Hypothalamus (tissue), 51 donors: ENCODE measurements around the gene DNAAF3.

Source experiments
- DNase-seq, 51 donors: peaks; one replicate each; lab custom pipeline; 2025; lab: John Stamatoyannopoulos, UW

DNAAF3 gene

DNA sequence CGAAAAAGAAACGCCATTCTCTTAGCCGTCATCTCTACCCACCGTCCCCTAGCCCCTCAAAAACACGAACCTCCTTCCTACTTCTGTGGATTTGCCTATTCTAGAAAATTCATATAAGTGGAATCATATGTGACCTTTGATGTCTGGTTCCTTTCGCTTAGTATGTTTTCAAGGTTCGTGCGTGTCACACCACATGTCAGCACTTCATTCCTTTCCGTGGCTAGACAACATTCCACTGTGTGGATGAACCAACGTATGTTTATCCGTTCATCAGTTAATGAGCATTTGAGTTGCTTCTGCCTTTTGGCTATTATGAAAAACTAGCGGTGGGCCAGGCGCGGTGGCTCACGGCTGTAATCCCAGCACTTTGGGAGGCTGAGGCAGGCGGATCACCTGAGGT is 35.0 kb downstream of the DNAAF3 start:
- DNase-seq: no peak

DNA sequence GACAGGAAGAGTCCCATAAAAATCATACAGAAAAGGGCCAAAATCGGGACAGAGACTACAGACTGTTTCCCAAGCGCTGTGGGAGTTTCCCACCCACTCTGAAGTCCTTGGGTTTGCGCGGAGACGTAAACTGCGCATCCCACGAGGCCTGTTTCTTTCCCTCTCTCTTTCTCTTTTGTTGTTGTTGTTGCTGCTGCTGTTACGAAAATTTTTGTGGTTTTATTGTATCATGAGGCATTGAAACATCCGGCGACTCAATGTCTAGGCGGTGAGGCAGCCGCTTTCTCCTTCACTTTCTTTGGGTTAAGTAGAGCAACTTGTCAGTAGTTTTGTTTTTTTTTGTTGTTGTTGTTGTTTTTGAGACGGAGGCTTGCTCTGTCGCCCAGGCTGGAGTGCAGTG is 47.4 kb downstream of the DNAAF3 start:
- DNase-seq: no peak

DNA sequence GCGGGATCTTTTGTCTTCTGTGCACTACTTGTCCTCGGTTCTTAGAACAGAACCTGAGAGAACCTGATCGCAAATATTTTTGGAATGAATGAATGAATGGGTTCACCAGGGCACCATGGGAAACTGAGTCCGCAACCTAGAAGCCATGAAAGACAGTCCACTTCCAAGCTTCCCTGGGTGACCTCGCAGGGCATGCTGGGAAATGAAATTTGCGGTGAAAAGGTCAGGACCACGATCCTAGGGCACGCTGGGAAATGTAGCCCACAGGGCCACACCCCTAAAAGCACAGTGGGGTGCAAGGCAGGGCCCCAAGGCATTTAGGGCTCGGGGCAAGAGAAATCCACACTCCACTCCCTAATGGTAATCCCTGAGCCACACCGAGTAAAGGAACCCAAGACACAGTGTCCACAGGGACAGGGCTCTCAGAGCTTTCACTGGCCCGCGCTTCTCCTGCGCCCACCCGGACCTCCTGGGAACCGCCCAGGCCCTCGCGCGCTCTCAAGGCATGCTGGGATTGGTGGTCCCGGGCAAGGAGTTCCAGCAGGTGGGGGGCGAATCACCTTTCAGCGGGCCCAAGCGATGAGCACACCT is 47.9 kb downstream of the DNAAF3 start:
- peak in 47 of 51 donors; percentile 12 to 85 (median 55) for DNase-seq

DNA sequence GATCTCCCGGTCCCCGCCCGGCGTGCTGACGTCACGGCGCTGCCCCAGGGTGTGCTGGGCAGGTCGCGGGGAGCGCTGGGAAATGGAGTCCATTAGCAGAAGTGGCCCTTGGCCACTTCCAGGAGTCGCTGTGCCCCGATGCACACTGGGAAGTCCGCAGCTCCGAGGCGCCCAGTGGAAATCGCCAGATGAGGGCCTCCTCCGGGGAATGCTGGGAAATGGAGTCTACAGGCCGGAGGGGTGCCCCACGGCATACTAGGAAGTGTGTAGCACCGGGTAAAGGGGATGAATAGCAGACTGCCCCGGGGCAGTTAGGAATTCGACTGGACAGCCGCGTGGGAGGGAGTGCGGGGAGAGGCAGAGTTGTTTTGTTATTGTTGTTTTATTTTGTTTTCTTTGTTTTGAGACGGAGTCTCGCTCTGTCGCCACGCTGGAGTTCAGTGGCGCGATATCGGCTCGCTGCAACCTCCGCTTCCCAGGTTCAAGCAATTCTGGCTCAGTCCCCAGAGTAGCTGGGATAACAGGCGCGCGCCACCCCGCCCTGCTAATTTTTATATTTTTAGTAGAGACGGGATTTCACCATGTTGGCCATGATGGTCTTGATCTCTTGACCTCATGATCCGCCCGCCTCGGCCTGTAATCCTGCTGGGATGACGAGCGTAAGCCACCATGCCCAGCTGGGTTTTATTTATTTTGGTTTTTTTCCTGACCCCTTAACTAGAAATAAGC is 48.6 kb downstream of the DNAAF3 start:
- DNase-seq: peak; percentile 88 to 100 (median 98)

DNA sequence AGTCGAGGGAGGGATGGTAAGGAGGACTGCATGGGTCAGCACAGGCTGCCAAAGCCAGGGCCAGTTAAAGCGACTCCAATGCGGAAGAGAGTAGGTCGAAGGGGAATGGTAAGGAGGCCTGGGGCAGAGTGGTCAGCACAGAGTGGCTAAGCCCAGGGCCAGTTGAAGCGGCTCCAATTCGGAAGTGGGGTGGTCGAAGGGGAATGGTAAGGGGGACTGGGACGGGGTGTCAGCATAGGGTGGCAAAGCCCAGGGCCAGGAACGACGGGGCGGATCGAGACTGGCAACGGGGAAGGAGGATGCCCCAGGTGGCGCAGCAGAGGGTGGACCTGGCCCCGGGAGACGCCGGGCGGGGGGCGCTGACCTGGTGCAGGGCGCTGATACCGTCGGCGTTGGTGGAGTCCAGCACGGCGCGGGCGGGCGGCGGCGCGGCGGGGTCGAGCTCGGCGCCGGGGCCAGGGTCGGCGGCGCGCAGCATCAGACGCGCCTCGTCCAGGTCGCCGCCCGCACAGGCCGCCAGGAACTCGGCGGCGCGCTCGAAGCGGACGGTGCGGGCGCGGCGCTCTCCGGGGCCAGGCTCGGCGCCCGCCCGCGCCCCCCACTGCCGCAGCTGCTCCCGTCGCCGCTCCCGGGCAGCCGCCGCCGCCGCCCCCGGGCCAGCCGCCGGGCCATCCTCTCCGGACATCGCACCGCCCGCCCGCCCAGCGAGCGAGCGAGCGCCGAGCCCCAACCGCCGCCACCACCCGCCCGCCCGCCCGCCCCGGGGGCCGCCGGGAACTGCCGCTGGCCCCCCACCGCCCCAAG is 49.4 kb downstream of the DNAAF3 start, which contains the start of gene PPP1R12C:
PPP1R12C (minus strand) TSS at position 779 of the 804 bp plus-strand sequence; CDS start at position 685, 94 bp downstream.
- peak in 6 of 51 donors; percentile 24 to 36 (median 31) for DNase-seq

DNA sequence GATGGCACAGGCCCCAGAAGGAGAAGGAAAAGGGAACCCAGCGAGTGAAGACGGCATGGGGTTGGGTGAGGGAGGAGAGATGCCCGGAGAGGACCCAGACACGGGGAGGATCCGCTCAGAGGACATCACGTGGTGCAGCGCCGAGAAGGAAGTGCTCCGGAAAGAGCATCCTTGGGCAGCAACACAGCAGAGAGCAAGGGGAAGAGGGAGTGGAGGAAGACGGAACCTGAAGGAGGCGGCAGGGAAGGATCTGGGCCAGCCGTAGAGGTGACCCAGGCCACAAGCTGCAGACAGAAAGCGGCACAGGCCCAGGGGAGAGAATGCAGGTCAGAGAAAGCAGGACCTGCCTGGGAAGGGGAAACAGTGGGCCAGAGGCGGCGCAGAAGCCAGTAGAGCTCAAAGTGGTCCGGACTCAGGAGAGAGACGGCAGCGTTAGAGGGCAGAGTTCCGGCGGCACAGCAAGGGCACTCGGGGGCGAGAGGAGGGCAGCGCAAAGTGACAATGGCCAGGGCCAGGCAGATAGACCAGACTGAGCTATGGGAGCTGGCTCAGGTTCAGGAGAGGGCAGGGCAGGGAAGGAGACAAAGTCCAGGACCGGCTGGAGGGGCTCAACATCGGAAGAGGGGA is 50.1 kb downstream of the DNAAF3 start:
- peak in 50 of 51 donors; percentile 3 to 79 (median 50) for DNase-seq

DNA sequence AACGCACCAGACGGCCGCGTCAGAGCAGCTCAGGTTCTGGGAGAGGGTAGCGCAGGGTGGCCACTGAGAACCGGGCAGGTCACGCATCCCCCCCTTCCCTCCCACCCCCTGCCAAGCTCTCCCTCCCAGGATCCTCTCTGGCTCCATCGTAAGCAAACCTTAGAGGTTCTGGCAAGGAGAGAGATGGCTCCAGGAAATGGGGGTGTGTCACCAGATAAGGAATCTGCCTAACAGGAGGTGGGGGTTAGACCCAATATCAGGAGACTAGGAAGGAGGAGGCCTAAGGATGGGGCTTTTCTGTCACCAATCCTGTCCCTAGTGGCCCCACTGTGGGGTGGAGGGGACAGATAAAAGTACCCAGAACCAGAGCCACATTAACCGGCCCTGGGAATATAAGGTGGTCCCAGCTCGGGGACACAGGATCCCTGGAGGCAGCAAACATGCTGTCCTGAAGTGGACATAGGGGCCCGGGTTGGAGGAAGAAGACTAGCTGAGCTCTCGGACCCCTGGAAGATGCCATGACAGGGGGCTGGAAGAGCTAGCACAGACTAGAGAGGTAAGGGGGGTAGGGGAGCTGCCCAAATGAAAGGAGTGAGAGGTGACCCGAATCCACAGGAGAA is 50.9 kb downstream of the DNAAF3 start:
- DNase-seq: no peak

DNA sequence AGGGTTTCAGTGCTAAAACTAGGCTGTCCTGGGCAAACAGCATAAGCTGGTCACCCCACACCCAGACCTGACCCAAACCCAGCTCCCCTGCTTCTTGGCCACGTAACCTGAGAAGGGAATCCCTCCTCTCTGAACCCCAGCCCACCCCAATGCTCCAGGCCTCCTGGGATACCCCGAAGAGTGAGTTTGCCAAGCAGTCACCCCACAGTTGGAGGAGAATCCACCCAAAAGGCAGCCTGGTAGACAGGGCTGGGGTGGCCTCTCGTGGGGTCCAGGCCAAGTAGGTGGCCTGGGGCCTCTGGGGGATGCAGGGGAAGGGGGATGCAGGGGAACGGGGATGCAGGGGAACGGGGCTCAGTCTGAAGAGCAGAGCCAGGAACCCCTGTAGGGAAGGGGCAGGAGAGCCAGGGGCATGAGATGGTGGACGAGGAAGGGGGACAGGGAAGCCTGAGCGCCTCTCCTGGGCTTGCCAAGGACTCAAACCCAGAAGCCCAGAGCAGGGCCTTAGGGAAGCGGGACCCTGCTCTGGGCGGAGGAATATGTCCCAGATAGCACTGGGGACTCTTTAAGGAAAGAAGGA is 51.8 kb downstream of the DNAAF3 start:
- no peak for DNase-seq

DNA sequence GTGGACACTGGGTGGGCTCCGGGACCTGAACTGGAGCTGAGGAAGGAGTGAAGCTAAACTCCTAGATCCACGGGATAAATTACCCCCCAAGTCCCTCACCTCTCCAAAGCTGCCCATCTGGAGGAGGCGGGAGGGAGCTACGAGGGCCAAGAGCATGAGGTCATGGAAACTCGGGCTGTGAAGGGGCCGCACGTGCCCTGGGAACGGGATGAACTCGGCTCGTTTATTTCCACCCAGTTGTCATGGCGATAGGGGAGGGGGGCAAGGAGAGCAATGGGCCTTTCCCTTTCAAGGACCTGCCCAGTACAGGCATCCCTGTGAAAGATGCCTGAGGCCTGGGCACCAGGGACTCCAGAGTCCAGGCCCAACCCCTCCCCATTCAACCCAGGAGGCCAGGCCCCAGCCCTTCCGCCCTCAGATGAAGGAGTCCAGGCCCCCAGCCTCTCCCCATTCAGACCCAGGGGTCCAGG is 52.8 kb downstream of the DNAAF3 start:
- peak in 40 of 51 donors; percentile 1 to 84 (median 42) for DNase-seq

DNA sequence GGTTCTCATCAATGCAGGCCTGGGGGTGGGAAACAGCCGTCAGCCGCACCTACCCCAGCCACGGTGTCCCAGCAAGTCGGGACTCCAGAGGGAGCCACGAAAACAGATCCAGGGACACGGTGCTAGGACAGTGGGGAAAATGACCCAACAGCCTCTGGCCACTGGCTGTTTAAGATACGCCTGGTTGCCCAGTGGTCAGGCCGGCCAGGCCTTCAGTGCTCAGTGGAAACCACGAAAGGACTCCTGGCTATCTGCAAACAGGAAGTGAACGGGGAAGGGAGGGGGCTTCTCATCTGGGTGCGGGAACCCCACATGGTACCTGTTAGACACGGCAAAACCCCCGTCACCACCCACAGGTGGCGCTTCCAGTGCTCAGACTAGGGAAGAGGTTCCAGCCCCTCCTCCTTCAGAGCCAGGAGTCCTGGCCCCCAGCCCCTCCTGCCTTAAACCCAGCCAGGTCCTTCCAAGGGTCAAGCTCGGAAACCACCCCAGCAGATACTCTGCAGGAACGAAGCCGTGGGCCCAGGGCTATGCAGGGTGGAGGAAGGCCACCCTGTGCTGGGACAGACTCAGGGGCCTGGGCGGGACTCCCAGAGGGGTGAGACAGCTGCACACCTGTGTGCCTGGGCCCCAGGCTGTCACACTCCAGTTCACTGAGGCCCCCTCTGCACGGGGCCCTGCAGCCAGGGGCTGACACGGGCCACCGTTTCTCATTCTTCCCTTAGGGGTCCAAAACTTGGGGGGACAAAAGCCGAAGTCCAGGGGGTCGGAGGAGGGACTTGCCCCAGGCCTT is 53.4 kb downstream of the DNAAF3 start:
- DNase-seq: no peak

DNA sequence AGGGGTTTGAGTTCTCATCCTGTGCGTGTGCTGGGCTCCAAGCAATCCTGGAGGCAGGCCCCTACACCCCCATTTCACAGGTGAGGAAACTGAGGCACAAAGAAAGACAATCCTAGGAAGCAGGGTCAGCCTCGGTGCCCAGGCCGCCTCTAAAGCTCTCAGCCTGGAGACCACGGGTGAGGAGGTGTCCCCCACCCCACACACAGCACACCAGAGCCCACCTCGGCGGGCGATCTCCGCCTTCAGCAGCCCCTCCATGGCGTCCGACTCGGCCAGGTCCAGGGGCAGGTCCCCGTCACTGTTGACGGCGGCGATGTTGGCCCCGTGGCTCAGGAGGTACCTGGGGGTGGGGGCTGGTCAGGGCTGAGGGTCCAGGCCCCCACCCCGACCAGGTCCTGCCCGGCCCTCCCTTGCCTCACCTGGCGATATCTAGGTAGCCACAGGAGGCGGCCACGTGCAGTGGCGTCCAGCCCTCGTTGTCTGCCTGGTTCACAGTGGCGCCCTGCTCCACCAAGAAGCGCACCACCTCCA is 54.1 kb downstream of the DNAAF3 start:
- no peak for DNase-seq

DNA sequence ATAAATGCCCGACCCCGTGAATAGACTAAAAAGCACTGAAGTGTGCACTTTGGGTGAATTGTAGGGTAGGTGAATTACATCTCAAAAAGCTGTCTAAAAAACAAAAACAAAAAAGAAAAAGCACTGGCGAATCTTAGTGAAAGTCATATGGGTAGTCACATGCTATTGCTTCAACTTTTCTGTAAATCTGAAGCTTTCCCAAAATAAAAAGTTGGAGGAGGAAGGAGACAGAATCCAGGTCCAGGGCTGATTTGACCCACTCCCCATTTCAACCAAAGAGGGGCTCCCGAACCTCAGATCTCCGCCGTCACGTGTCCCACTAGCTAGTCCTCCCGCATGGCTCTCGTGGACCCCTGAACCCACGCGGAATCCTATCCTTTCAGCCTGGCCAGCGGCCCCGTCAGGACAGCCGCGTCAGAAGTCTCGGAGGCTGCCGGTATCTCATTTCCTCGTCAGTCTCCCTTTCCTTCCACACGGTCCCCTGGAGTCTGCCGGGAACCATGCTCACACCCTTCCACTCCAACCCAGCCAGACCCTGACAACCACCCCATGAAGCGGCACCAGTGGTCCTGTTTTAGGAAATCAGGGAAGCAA is 55.1 kb downstream of the DNAAF3 start:
- DNase-seq: no peak

DNA sequence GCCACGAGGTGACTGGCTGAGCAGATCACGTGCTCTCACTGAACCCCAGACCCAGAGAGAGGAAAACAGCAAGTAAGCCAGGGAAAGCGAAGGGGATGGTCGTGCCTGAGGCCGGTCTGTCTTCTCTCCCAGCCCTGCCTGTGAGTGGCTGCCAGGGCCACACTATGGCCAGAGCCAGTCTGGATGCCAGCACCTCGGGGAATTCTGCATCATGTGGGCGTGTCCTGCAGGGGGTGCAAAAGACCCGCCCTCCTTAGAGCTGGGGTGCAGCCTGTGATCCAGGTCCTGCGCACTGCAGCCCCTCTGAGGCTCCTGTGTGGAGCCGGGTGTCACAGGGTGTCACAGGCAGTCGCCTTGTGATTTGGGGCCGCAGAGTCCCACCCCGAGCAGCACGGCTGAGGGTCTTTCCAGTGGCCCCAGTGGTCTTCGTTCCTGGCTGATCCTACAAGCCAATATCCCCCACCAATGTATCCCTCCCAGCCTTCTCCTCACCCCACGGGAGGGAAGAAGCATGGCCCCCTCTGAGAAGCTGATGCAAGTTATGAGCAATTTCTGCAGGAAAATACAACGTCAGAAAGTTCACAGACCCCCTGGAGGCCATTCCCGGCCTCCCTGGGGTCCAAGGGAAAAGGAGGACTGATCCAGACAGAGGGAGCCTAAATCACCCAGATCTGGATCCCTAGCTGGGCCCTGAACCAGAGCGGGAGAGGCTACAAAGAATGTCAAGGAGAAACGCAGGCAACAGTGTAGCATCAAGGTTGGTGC is 56.7 kb downstream of the DNAAF3 start:
- no peak for DNase-seq
